ENCODE data around the gene TBC1D2. TPM values are rescaled to one million over a fixed set of nuclear protein-coding genes. Genes with fewer than 3 reads are reported as not detected.

The TBC1D2 gene
- total and polyA plus RNA-seq, 2 donors (not counting 3 experiments of a cell fraction or from before 2014, with no cell fraction given): 3.4 to 4.5 TPM

GRCh38 chr9:98202252-98202651 lies 53.2 kb downstream of the TBC1D2 start:
- CTCF ChIA-PET: no interaction called here
- Histone ChIP-seq H3K79me2 (ENCODE audit: control insufficient read depth, insufficient read depth, low read length) (no peaks in the 10 kb centered on the region), H3K9me1 (replicated peaks; ENCODE audit: control insufficient read depth, extremely low read depth, insufficient read depth, low read length) (no peaks in the 10 kb centered on the region), H3K9ac (replicated peaks; ENCODE audit: extremely low read depth, insufficient read depth, low read length) (no peak overlapping the region), H3K4me2 (ENCODE audit: insufficient read depth, low read length) (no peak overlapping the region), H2AFZ (ENCODE audit: low read depth, low read length) (no peak overlapping the region), H4K20me1 (replicated peaks; ENCODE audit: control insufficient read depth, extremely low read depth, insufficient read depth, low read length) (no peaks in the 10 kb centered on the region), H3K4me3 (replicated peaks in 1 of 3; ENCODE audit: insufficient read depth in 1 of 3, low read depth in 1 of 3, low read length in 3 of 3) (no peak overlapping the region), H3K27me3 (ENCODE audit: control insufficient read depth in 2 of 2, insufficient read depth in 2 of 2, low read length in 2 of 2) (no peaks in the 10 kb centered on the region), H3K4me1 (ENCODE audit: control insufficient read depth, extremely low read depth, insufficient read depth, low read length) (no peaks in the 10 kb centered on the region), H3K36me3 (ENCODE audit: control insufficient read depth in 2 of 2, extremely low read depth in 1 of 2, insufficient read depth in 2 of 2, low read length in 2 of 2) (no peaks in the 10 kb centered on the region), H3K9me3 (replicated peaks; ENCODE audit: control insufficient read depth, insufficient read depth, low read length) (no peaks in the 10 kb centered on the region), H3K27ac (ENCODE audit: insufficient read depth, low read depth, low read length) (no peak overlapping the region)
- TF ChIP-seq EZH2 (IDR thresholded peaks at IDR 0.05; ENCODE audit: borderline replicate concordance, low read depth, low read length, severe bottlenecking): no peak
- TF ChIP-seq POLR2AphosphoS5 (IDR thresholded peaks at IDR 0.05; ENCODE audit: insufficient read depth, low read depth, low read length): no peak
- no peak for TF ChIP-seq POLR2A (IDR thresholded peaks at IDR 0.05; ENCODE audit: low read depth, low read length)
- no peak for TF ChIP-seq JUN (IDR thresholded peaks at IDR 0.05; ENCODE audit: borderline replicate concordance, insufficient read depth, insufficient read length, low read depth)
- TF ChIP-seq MAX (IDR thresholded peaks at IDR 0.05; ENCODE audit: insufficient read depth, insufficient read length): no peak
- TF ChIP-seq MYC (IDR thresholded peaks at IDR 0.05; ENCODE audit: low read depth, low read length): no peak
- POLR2A ChIA-PET: no interaction called here
- no TSS peak for BruUV-seq (replicated peaks)
- DNase-seq (ENCODE audit: low read depth, low spot score) (no peak), FAIRE-seq (no peak)
- dilution Hi-C loops (cut with MboI; ENCODE audit: extremely low pct_ligation_motif_present, low sequenced_read_pairs) (no loop called here), intact Hi-C loops (cut with micrococcal nuclease) (no loop called here)

GRCh38 chr9:98201749-98202148 lies 53.7 kb downstream of the TBC1D2 start:
- BruUV-seq (replicated peaks): no TSS peak
- no peak overlapping the region for H3K4me3 ChIP-seq (replicated peaks in 1 of 3; ENCODE audit: insufficient read depth in 1 of 3, low read depth in 1 of 3, low read length in 3 of 3)
- FAIRE-seq (no peak), DNase-seq (ENCODE audit: low read depth, low spot score) (no peak)
- H2AFZ ChIP-seq (ENCODE audit: low read depth, low read length): no peak overlapping the region
- ChIA-PET POLR2A (no interaction called here), CTCF (no interaction called here)
- no peak overlapping the region for H3K9ac ChIP-seq (replicated peaks; ENCODE audit: extremely low read depth, insufficient read depth, low read length)
- no peaks in the 10 kb centered on the region for H3K4me1 ChIP-seq (ENCODE audit: control insufficient read depth, extremely low read depth, insufficient read depth, low read length)
- TF ChIP-seq CTCF (IDR thresholded peaks at IDR 0.05; ENCODE audit: extremely low read depth in 1 of 2, insufficient read depth in 1 of 2, low read depth in 1 of 2, low read length in 2 of 2): no peak
- no peak for TF ChIP-seq POLR2AphosphoS5 (IDR thresholded peaks at IDR 0.05; ENCODE audit: insufficient read depth, low read depth, low read length)
- TF ChIP-seq POLR2A (IDR thresholded peaks at IDR 0.05; ENCODE audit: low read depth, low read length): no peak
- TF ChIP-seq JUN (IDR thresholded peaks at IDR 0.05; ENCODE audit: borderline replicate concordance, insufficient read depth, insufficient read length, low read depth): no peak
- dilution Hi-C loops (cut with MboI; ENCODE audit: extremely low pct_ligation_motif_present, low sequenced_read_pairs): no loop called here
- no peaks in the 10 kb centered on the region for H3K36me3 ChIP-seq (ENCODE audit: control insufficient read depth in 2 of 2, extremely low read depth in 1 of 2, insufficient read depth in 2 of 2, low read length in 2 of 2)
- H3K4me2 ChIP-seq (ENCODE audit: insufficient read depth, low read length): no peak overlapping the region
- H3K9me1 ChIP-seq (replicated peaks; ENCODE audit: control insufficient read depth, extremely low read depth, insufficient read depth, low read length): no peaks in the 10 kb centered on the region
- H3K27ac ChIP-seq (ENCODE audit: insufficient read depth, low read depth, low read length): no peak overlapping the region
- intact Hi-C loops (cut with micrococcal nuclease): no loop called here
- no peaks in the 10 kb centered on the region for H4K20me1 ChIP-seq (replicated peaks; ENCODE audit: control insufficient read depth, extremely low read depth, insufficient read depth, low read length)
- no peaks in the 10 kb centered on the region for H3K79me2 ChIP-seq (ENCODE audit: control insufficient read depth, insufficient read depth, low read length)
- H3K9me3 ChIP-seq (replicated peaks; ENCODE audit: control insufficient read depth, insufficient read depth, low read length): no peaks in the 10 kb centered on the region
- no peaks in the 10 kb centered on the region for H3K27me3 ChIP-seq (ENCODE audit: control insufficient read depth in 2 of 2, insufficient read depth in 2 of 2, low read length in 2 of 2)

Data from endothelial cell of umbilical vein (primary cell).